HG03565 (cell line): ENCODE results near the gene RNF34.
A peak's percentile ranks its signal among the peaks of the same experiment; 100 is the strongest.

Experiments used
- ATAC-seq: cut with Tn5 transposase; IDR thresholded peaks from one replicate; pipeline ENCODE4 v1.9.1; 2021; ENCODE audit warnings: mild to moderate bottlenecking, moderate library complexity; ENCODE audit not compliant: unreplicated experiment

RNF34 gene

DNA sequence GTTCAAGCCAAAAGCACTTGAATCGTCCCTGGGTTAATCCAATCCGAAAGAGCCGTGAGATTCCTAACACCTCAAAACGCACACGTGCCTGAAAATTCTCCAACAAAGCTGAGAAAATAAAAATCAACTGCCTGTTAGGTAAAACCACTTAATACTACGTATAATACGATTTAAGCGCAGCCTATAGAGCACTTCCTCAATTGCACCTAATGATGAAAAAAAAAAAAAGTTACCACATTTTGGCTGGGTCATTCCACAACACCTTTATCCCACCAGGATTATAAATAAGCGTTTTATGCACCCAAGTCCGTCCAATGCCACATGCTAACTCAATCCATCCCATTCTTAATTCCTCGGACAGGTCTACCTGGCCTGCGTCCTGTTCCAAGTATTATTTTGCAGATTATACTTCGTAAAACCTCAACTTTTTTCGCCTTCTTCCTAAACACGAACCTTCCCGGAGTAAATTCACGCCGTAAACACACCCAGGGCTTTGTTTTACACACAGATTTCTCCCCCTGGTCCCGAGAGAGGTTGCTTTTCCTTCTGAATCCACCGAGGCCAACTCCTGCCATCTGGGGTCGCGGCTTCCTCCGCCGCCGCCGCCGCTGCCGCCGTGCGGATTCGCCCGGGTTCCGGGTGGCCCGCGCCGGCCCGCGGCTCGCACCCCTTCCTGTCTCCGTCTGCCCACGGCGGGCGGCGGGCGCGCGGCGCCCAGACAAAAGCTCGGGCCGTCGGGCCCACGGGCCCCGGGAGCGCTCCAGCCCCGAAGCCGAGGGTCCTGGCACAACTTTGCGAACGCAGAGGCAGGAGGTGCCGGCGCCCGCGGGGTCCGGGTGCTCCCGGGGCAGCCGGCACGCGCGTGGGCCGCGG is 66.2 kb downstream of the RNF34 start:
- ATAC-seq, result peak; percentile 3

DNA sequence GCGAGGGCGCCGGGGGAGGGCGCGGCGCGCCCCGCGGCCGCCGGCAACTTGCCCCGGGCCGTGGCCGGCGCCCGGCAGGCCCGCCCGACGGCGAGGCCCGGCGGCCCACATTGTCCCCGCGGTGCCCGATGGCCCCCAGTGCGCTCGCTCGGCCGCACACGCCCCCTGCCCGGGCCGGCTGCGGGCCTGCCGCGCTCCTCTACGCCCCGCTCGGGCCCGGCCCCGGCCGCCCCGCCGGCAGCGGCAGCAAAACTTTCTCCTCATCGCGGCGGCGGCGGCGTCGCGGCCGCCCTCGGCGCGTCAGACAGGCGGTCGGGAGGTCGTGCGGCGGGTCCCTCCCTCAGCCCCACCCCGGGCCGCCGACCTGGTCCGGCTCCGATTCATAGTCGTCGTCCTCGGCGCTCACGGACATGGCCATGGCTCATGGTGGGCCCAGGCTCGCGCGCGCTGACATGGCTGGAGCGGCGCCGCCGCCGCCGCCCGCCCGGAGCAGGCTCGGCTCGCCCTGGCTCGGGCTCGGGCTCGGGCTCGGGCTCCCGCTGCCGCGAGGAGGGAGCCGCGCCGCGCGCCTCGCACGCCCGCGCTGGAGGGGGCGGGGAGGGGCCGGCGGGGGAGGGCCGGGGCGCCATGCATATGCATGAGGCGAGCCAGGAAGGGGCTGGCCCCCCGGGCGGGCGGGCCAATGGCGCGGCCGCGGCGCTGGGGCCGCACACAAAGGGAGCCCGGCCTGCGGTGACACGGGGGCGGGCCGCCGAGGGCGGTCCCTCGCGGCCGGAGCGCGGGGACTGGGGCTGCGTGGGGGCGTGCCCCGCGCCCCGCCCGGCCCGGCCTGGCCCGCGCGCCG is 67.1 kb downstream of the RNF34 start:
- peak; percentile 81 for ATAC-seq

DNA sequence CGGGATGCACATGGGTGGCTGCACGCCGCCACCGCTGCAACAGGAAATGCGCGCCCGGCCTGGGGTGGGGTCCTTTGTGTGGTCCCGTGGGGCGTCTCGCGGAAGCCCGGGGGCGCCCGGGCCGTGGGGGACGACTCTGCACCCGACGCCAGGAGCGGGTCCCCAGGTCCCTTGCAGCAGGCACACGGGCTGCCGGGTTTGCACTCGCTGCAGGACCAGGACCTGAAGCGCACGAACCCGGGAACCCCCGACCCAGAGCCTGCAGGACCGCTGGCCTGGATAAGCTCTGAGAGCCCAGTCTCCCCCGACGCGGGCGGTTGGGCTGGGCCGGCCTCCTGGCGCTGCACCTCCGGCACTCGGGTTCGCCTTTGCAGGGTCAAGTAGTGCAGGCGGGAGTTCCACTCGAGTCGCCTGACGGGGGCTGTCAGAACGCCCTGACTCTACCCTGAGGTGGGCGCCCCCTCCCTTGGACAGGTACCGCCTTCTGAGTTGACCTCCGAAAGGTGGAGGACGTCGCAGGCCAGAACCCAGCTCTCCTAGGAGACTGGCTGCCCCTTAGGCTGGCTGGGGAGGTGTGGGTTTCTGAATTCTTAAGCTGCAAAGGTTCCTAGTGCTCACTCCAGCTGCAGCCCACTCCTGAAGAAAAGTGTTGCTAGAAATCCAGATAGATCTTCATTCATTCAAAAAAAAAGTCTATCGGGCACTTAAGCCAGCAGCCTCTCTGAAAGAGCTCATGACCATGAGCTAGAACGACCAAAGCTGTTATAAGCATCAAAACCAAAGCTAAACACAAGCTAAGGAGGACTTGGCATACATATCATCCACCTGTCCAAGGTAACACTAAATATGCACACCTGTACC is 68.0 kb downstream of the RNF34 start:
- peak; percentile 3 for ATAC-seq

DNA sequence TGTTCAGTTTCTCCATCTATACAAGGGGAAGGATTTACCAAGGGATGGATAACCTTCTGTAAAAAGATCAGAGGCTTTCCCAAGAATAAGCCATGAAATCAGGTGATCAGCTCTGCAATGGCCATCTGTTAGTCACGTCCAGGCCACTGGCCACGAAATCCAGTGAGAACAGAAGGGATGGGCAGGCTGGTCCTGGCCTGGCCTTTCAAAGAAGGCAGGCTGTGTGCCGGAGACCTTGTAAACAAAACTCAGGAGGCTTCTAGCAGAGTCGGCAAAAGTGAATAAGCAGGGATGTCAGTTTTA is 68.5 kb downstream of the RNF34 start:
- ATAC-seq, result no peak

DNA sequence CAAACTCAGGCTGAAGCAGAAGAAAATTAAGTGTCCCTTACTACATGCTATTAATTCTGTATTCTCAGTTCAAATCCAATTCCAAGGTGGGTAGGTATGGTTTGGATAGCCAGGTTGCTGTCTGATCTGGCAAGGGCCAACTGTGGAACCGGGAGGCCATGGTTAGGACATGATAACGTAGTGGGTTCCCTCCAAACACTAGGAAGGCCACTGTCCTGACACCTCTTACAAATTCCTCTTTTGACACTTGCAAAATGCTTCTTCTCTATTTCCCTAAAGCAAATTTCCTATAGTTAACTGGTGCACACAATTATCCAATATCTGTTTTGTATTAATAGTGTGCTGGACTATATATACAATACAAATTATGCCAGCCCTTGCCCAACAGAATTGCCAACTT is 70.8 kb downstream of the RNF34 start:
- no peak for ATAC-seq

DNA sequence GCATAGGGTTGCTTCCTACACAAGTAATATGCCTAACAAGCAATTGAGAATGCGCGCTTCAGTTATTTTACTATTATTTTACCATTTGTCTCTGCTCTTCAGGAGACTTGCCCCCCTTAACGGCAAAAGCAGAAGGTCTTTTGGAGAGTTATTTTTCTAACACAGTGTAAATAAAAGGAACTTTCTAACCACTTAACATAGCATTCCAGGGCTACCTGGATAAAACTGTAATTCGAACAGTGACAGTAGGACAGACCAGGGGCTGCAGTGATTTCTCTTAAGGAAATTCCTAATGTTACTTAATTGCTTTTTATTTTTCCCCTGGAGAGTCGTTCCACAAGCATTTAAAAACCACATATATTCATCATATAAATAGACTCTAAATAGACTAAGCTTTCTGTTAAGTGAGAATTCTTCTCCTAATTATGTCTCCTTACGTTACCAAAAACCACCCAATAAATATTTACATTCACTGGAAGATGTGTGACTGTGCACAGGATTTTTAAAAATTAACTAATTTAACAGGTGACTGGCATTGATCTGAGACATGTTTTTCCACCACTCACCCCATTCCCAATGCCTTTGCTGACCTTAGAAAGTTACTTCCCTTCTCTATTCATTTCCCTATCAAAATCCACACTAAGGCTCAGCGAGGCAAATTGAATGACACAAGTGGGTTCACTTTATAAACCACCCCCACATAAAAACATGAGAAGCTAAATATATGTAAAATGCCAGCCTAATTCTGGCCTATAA is 72.4 kb downstream of the RNF34 start:
- ATAC-seq, result no peak
